NCI-H345 treated with DMSO at 0.1 percent for 48 hours (cell line): ENCODE data around the gene TMEM198.
A peak's percentile ranks its signal among the peaks of the same experiment; 100 is the strongest.

ENCODE experiments used
- DNase-seq: peaks from one replicate; lab custom pipeline; 2025; ENCODE audit not compliant: unreplicated experiment; lab: John Stamatoyannopoulos, UW

The TMEM198 gene

GRCh38 chr2:219575566-219576504 lies 32.0 kb downstream of the TMEM198 start:
- DNase-seq: peak; percentile 27

DNA sequence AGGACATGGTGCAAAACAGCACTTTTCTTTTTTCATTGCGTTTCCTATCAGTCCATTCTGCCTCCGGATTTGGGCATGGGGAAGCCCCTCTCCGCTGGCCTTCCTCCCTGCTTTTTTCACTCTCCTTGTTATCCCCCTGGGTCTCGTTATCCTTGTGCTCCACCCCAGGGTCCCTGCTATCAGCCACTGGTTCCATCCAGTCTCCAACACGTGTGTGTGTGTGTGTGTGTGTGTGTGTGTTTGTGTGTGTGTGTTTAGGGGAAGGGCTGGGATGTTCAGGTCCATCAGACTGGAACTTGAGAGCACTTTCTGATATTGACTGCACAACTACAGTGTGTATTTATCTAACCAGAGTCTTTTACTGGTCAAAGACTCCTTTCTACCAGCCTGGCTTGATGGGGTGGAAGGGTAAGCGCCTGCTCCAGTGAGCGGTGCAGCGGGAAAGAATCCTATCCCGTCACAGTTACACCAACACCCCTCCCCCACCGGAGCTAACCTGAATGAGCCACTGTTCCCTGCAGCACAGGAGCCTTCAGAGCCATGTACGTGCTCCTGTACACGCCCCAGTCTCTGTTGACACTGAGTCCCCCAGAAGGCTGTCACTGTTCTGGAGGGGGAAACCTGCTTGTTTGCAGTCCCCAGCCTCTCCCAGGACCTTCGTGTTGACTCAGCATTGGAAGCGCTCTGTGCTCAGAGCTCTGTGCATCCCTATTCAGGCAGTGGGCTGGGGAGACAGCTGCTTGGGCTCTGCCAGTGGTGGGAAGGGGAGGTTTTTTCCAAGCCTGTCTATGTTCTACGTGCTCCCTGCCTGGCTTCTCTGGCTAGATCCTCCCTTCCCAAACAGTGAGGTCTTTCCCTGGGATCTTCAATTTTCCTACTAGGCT lies 32.9 kb downstream of the TMEM198 start:
- DNase-seq: peak; percentile 65

GRCh38 chr2:219578811-219579613 lies 35.2 kb downstream of the TMEM198 start:
- DNase-seq: no peak

- DNase-seq: no peak
These were observed 37.5 kb downstream of the TMEM198 start for GRCh38 chr2:219581346-219581745.

DNA sequence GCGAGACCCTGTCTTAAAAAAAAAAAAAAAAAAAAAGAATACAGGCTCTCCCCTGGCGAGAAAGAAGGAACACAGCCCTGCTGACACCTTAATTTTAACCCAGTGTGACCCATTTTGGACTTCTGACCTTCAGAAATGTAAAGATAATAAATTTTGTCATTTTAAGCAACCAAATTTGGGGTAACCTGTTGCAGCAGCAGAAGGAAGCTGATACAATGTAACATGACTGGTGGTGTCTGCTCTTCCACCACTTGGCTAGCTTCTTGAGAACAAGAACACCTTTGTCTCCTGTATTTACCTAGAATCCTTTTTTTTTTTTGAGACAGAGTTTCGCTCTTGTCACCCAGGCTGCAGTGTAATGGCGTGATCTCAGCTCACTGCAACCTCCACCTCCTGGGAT lies 47.3 kb downstream of the TMEM198 start:
- no peak for DNase-seq

GRCh38 chr2:219592736-219593135 lies 48.9 kb downstream of the TMEM198 start:
- no peak for DNase-seq

GRCh38 chr2:219593154-219593553 lies 49.3 kb downstream of the TMEM198 start:
- no peak for DNase-seq

DNA sequence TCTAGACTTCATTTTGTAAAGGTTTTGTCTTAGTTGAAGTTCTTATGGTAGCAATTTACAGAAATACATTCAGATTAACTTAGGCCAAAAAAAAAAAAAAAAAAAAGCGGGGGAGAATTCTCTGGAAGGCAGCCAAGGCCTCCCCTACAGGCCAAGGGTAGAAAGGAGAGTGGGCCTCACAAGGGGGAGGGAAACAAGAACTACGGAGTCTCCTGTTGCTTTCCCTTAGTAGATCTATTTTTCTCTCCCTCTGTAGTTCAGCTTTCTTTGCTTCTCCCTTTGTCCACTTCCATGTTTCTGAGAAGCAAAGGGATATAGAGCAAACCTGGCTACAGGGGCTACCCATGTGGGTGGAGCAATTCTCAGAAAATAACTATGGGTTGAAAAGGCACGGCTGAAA lies 51.4 kb downstream of the TMEM198 start:
- no peak for DNase-seq

GRCh38 chr2:219596954-219597551 lies 53.2 kb downstream of the TMEM198 start:
- no peak for DNase-seq

- peak; percentile 93 for DNase-seq
These were observed 53.9 kb downstream of the TMEM198 start, which contains the start of gene STK11IP for GRCh38 chr2:219597552-219598307. STK11IP (plus strand) TSS chr2:219597857; CDS start chr2:219598120, 263 bp downstream.

- peak; percentile 77 for DNase-seq
These were observed 54.7 kb downstream of the TMEM198 start for GRCh38 chr2:219598308-219599078.
